AG04449 (cell line): ENCODE results near the gene ZRANB1.
"Not testable (repeated sequence)": the region's sequence is repeated elsewhere in the genome, so short reads cannot be mapped to it uniquely, and the experiment has no call there.

Experiments used
- CTCF ChIA-PET: fragments of 350-600 bp; formaldehyde crosslinking; extraction: SDS; loops from one replicate; lab custom pipeline; 2021; ENCODE audit warnings: antibody characterized with exemption; lab: Yijun Ruan, JAX
- POLR2A ChIA-PET: fragments of 400-600, 350-600 bp; formaldehyde crosslinking; extraction: SDS; loops from one replicate; lab custom pipeline; 2020; ENCODE audit warnings: antibody characterized with exemption, inconsistent platforms; lab: Yijun Ruan, JAX
- DNase-seq: peaks from one replicate; pipeline ENCODE4 v3.0.0-alpha.2; 2010; ENCODE audit warnings: low read depth, low spot score
- H3K4me3 ChIP-seq: 2 replicates; pipeline ENCODE4 v1.5.1; 2011; ENCODE audit warnings: low read depth, mild to moderate bottlenecking, control low read depth, low read length
- TF ChIP-seq, protein P1 (sequence below): IDR thresholded peaks from one replicate; pipeline ENCODE4 v1.5.1; 2011; ENCODE audit warnings: mild to moderate bottlenecking, moderate library complexity, low read length, control low read depth, inconsistent platforms; ENCODE audit not compliant: insufficient read depth; ENCODE audit errors: missing control alignments

The ZRANB1 gene

GRCh38 chr10:124911124-124912067 lies 30.5 kb upstream of the ZRANB1 start:
- POLR2A ChIA-PET: no interaction called here
- peak; percentile 31 for DNase-seq
- CTCF ChIA-PET: no interaction called here
- peak overlapping the region; percentile 7; the same call in 1 of the 2 replicates for H3K4me3 ChIP-seq
- TF ChIP-seq, protein P1, sequence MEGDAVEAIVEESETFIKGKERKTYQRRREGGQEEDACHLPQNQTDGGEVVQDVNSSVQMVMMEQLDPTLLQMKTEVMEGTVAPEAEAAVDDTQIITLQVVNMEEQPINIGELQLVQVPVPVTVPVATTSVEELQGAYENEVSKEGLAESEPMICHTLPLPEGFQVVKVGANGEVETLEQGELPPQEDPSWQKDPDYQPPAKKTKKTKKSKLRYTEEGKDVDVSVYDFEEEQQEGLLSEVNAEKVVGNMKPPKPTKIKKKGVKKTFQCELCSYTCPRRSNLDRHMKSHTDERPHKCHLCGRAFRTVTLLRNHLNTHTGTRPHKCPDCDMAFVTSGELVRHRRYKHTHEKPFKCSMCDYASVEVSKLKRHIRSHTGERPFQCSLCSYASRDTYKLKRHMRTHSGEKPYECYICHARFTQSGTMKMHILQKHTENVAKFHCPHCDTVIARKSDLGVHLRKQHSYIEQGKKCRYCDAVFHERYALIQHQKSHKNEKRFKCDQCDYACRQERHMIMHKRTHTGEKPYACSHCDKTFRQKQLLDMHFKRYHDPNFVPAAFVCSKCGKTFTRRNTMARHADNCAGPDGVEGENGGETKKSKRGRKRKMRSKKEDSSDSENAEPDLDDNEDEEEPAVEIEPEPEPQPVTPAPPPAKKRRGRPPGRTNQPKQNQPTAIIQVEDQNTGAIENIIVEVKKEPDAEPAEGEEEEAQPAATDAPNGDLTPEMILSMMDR: no peak

DNA sequence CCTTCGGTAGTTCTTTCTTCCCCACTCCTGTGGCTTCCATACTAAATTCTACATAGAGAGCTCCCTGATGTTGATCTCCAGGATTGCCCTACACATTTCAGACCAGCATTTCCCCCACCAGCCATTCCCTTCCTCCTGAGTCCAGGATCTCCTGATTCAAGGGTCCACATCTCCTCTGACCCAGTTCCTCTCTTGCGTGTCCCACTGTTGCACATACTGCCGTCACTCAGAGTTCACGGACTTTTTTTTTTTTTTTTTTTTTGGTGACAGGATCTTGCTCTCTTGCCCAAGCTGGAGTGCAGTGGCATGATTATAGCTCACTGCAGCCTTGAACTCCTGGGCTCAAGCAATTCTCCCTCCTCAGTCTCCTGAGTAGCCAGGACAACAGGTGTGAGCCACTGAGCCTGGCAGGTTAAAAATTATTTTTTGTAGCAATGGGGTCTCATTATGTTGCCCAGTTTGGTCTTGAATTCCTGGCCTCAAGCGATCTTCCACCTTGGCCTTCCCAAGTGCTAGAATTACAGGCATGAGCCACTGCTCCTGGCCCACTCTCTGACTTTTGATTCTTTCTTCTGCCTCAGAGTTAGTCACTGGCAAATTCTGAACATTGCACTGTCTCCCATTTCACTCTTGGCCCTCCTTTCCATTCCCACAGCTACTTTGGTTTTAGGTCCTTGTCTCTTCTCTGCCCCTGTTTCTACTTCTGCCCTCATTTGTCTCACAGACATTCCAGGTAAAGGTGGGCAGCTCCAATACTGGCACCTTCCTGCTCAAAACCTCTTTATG lies 29.6 kb upstream of the ZRANB1 start:
- POLR2A ChIA-PET: no interaction called here
- TF ChIP-seq, protein P1: no peak
- no peak overlapping the region for H3K4me3 ChIP-seq
- CTCF ChIA-PET: no interaction called here
- no peak for DNase-seq

DNA sequence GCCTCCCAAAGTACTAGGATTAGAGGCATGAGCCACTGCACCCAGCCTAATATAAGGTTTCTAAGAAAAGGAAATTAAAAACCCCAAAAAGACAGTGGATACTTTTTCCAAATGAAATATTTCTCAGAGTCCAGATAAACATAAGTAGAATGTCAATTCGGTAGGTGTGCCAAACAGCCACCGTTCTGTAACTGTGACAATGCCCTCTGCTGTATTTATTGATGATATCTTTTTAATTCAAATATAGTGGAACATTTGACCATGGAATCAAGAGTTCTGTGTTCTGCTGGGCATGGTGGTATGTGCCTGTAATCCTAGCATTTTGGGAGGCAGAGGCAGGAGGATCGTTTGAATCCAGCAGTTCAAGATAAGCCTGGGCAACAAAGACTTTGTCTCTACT lies 28.8 kb upstream of the ZRANB1 start:
- no peak overlapping the region for H3K4me3 ChIP-seq
- POLR2A ChIA-PET: no interaction called here
- CTCF ChIA-PET: interaction anchor here (0.6 kb wide), 1 partner anchor 25 kb away, joined by 3 read pairs; no protein-coding TSS in a partner anchor
- DNase-seq: no peak
- TF ChIP-seq, protein P1: no peak

- CTCF ChIA-PET: interaction anchor here (1.3 to 1.8 kb wide), 2 partner anchors 134 to 174 kb away, joined by 4 to 5 read pairs; no protein-coding TSS in a partner anchor
- DNase-seq, H3K4me3 ChIP-seq, POLR2A ChIA-PET: not testable (repeated sequence)
Measured at GRCh38 chr10:124914398-124914797, 27.5 kb upstream of the ZRANB1 start.

- H3K4me3 ChIP-seq: peak overlapping the region; percentile 87
- DNase-seq: no peak
- CTCF ChIA-PET: interaction anchor here (1.2 to 1.8 kb wide), 3 partner anchors 29 to 176 kb away, joined by 3 to 5 read pairs (median 4); no protein-coding TSS in a partner anchor
- POLR2A ChIA-PET: interaction anchor here (0.6 to 0.9 kb wide), 3 partner anchors 10 to 119 kb away, joined by 3 to 6 read pairs (median 4); no protein-coding TSS in a partner anchor
- TF ChIP-seq, protein P1: no peak
Measured at GRCh38 chr10:124916098-124916584, 25.8 kb upstream of the ZRANB1 start.

DNA sequence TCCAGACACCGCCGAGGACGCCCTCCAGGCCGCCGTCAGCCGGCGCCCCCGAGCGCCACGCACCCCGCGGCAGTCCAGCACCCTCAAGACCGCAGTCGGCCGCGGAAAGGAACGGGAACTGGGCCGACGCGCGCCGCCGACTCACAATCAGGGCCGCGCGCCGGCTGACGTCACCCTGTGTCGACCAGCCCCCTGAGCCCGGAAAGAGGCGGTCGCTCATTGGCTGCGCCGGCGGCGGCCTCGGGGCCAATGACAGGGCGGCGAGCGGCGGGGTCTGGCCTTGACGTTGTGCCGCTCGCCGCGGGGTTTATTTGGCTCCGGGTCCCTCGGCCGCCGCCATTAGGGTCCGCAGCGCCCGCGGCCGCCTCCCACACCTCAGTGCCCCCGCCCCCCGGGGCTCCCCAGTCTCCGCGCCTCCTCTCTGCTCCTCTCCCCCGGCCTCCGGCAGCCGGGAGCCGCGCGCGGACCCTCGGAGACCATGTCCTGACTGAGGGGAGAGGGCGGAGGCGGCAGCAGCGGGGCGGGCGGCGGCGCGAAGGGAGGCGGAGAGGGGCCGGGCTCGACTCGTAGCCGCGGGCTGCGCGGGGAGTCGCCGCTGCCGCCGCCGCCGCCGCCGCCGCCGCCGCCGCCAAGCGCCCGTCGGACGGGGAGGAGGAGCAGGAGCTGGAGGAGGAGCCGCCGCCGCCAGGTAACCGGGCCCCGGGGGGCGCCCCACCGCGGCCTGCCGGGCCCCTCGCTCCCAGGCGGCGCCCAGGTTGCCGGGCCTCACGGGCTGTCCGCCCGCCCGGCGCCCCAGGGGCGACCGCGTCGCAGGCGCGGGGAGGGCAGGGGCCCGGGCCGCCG lies 25.1 kb upstream of the ZRANB1 start:
- H3K4me3 ChIP-seq: peak overlapping the region; percentile 87
- POLR2A ChIA-PET: no interaction called here
- DNase-seq: peak; percentile 68
- CTCF ChIA-PET: interaction anchor here (1.1 kb wide), 1 partner anchor 76 kb away, joined by 3 read pairs; no protein-coding TSS in a partner anchor
- TF ChIP-seq, protein P1: peak; percentile 6
